Cardiac muscle cell (in vitro differentiated cells and primary cell): ENCODE measurements around the gene PPM1J. TPM values are rescaled to one million over a fixed set of nuclear protein-coding genes. Genes with fewer than 3 reads are reported as not detected.

Experiments
- DNase-seq, 2 donors: peaks; one replicate each; pipeline versions ENCODE4 v3.0.0 to v3.0.0-alpha.2; 2010 to 2017; ENCODE audit warnings: low read depth in 1 of 2, low spot score in 1 of 2
- H3K27ac ChIP-seq: fragments of 200-600 bp; sonication (generic); 2 replicates; pipeline ENCODE4 v1.5.1; 2016
- H3K27me3 ChIP-seq: fragments of 200-600 bp; sonication (generic); 2 replicates; pipeline ENCODE4 v1.6.0; 2016; ENCODE audit warnings: control low read depth
- H3K36me3 ChIP-seq: fragments of 200-600 bp; sonication (generic); 2 replicates; pipeline ENCODE4 v1.5.1; 2016; ENCODE audit warnings: control low read depth
- H3K4me1 ChIP-seq: fragments of 200-600 bp; sonication (generic); 2 replicates; pipeline ENCODE4 v1.8.1; 2017; ENCODE audit warnings: low read depth, mild to moderate bottlenecking, mixed run types
- H3K4me3 ChIP-seq: fragments of 200-600 bp; sonication (generic); 2 replicates; pipeline ENCODE4 v1.5.1; 2016; ENCODE audit warnings: mild to moderate bottlenecking
- H3K9me3 ChIP-seq: fragments of 200-600 bp; sonication (generic); 2 replicates; pipeline ENCODE4 v1.5.1; 2017; ENCODE audit warnings: low read depth, mild to moderate bottlenecking, control low read depth
- CTCF ChIP-seq: IDR thresholded peaks from 2 replicates; pipeline ENCODE4 v1.5.1; 2012; ENCODE audit warnings: low read depth, mild to moderate bottlenecking, low read length
- polyA plus RNA-seq: library from polyadenylated mRNA; unstranded; fragments of >200 nt; fragmentation: Nextera tagmentation; extraction: Ambion mirVana; gene quantifications from 2 replicates; pipeline ENCODE4 v1.2.1, GENCODE V29; 2016
- total RNA-seq: library from RNA; depleted of rRNA; stranded (reverse); fragments of >200 nt; gene quantifications from 2 replicates; pipeline ENCODE4 v1.2.3, GENCODE V29; 2016

PPM1J gene
- total and polyA plus RNA-seq, 2 experiments from 2014 or later: 20.1 to 21.9 TPM

- peak; percentile 52 to 89 for DNase-seq
Observed at GRCh38 chr1:112706505-112707220, 8.5 kb downstream of the PPM1J start, which contains the start of gene RHOC. Gene RHOC (minus strand): TSS chr1:112707127. CDS start chr1:112703799, 3,328 bp downstream.

GRCh38 chr1:112704934-112705627 is 10.1 kb downstream of the PPM1J start:
- Histone ChIP-seq H3K27ac (peak overlapping the region; percentile 86), H3K4me3 (peak overlapping the region; percentile 79), H3K4me1 (peaks cover 26% of the 10 kb centered on the region), H3K36me3 (no peaks in the 10 kb centered on the region), H3K27me3 (no peaks in the 10 kb centered on the region), H3K9me3 (no peaks in the 10 kb centered on the region)
- no peak for TF ChIP-seq CTCF
- DNase-seq: peak; percentile 95 to 97

More at GRCh38 chr1:112706505-112707220, 8.5 kb downstream of the PPM1J start, which contains the start of gene RHOC:
- peak within 1 kb of the TSS; percentile 79 for H3K4me3 ChIP-seq
- no peaks in the 10 kb centered on the region for H3K36me3 ChIP-seq
- peaks cover 15% of the 10 kb centered on the region for H3K4me1 ChIP-seq
- TF ChIP-seq CTCF: no peak
- H3K9me3 ChIP-seq: no peaks in the 10 kb centered on the region
- H3K27ac ChIP-seq: peak within 1 kb of the TSS; percentile 86
- no peaks in the 10 kb centered on the region for H3K27me3 ChIP-seq

DNA sequence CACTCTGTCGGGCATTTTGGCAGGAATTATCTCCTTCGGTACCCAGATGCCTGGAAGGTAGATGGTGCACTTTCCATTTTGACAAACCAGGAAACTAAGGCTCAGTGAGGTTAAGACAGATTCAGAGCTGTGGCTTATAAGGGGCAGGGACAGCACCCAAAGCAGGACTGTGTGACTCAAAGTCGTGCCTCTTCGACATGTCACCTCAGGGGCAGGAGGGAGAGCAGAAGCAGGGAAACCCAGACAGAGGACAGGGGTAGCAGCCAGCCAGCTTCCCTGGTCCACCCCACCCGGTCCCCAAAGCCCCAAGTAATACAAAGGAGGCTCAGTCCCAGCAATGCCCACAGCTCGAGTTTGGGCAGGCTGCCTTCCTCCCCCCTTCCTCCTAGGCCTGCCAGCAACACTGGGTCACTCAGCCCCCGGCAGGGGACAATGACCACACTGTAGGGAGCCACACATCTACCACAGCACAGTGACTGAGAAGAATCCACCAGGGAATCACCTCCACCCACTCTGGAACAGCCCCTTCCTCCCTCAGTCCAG is 10.7 kb downstream of the PPM1J start:
- peak overlapping the region; percentile 21 for H3K4me3 ChIP-seq
- peaks cover 33% of the 10 kb centered on the region for H3K4me1 ChIP-seq
- peak overlapping the region; percentile 86 for H3K27ac ChIP-seq
- no peaks in the 10 kb centered on the region for H3K36me3 ChIP-seq
- TF ChIP-seq CTCF: no peak
- no peaks in the 10 kb centered on the region for H3K9me3 ChIP-seq
- no peak for DNase-seq
- H3K27me3 ChIP-seq: no peaks in the 10 kb centered on the region

GRCh38 chr1:112703706-112704105 is 11.4 kb downstream of the PPM1J start:
- no peaks in the 10 kb centered on the region for H3K9me3 ChIP-seq
- H3K27me3 ChIP-seq: no peaks in the 10 kb centered on the region
- no peaks in the 10 kb centered on the region for H3K36me3 ChIP-seq
- H3K27ac ChIP-seq: no peak overlapping the region
- H3K4me1 ChIP-seq: peaks cover 40% of the 10 kb centered on the region
- no peak for TF ChIP-seq CTCF
- H3K4me3 ChIP-seq: no peak overlapping the region
- DNase-seq: no peak

- Histone ChIP-seq H3K27me3 (no peaks in the 10 kb centered on the region), H3K4me1 (peaks cover 51% of the 10 kb centered on the region), H3K27ac (peak overlapping the region; percentile 91), H3K9me3 (no peaks in the 10 kb centered on the region), H3K4me3 (no peak overlapping the region), H3K36me3 (no peaks in the 10 kb centered on the region)
- DNase-seq: no peak
- no peak for TF ChIP-seq CTCF
Observed at GRCh38 chr1:112702420-112703261, 12.5 kb downstream of the PPM1J start.
